ENCODE measurements around the gene CTNNA3.

CTNNA3 gene

GRCh38 chr10:65931291-65932070 is 1764.5 kb downstream of the CTNNA3 start:
- DNase-seq (ENCODE audit: low spot score) = no peak

GRCh38 chr10:65911151-65911835 is 1784.7 kb downstream of the CTNNA3 start:
- DNase-seq (ENCODE audit: low spot score) = no peak

GRCh38 chr10:65910209-65910608 is 1785.8 kb downstream of the CTNNA3 start:
- no peak for DNase-seq (ENCODE audit: low spot score)

- no peak for DNase-seq (ENCODE audit: low spot score)
Observed at GRCh38 chr10:65907199-65907712, 1788.7 kb downstream of the CTNNA3 start.

GRCh38 chr10:65903620-65904019 is 1792.4 kb downstream of the CTNNA3 start:
- DNase-seq (ENCODE audit: low spot score) = no peak

GRCh38 chr10:65900271-65900670 is 1795.7 kb downstream of the CTNNA3 start:
- no peak for DNase-seq (ENCODE audit: low spot score)

- DNase-seq (ENCODE audit: low spot score) = no peak
Observed at GRCh38 chr10:65898055-65898454, 1797.9 kb downstream of the CTNNA3 start.

- DNase-seq (ENCODE audit: low spot score) = no peak
Observed at GRCh38 chr10:65894961-65895360, 1801.0 kb downstream of the CTNNA3 start.

- DNase-seq (ENCODE audit: low spot score) = no peak
Observed at GRCh38 chr10:65894379-65894778, 1801.6 kb downstream of the CTNNA3 start.

GRCh38 chr10:65893676-65894075 is 1802.3 kb downstream of the CTNNA3 start:
- no peak for DNase-seq (ENCODE audit: low spot score)

- no peak for DNase-seq (ENCODE audit: low spot score)
Observed at GRCh38 chr10:65892284-65892683, 1803.7 kb downstream of the CTNNA3 start.

GRCh38 chr10:65891073-65891981 is 1804.7 kb downstream of the CTNNA3 start:
- DNase-seq (ENCODE audit: low spot score) = no peak

- DNase-seq (ENCODE audit: low spot score) = no peak
Observed at GRCh38 chr10:65864529-65864928, 1831.5 kb downstream of the CTNNA3 start.

- DNase-seq (ENCODE audit: low spot score) = no peak
Observed at GRCh38 chr10:65864036-65864435, 1832.0 kb downstream of the CTNNA3 start.
